CD4-positive, CD25-positive, alpha-beta regulatory T cell (primary cell): ENCODE measurements around the gene NACC1. TPM values are rescaled to one million over a fixed set of nuclear protein-coding genes. Genes with fewer than 3 reads are reported as not detected.
A peak's percentile ranks its signal among the peaks of the same experiment; 100 is the strongest.
"Not testable (repeated sequence)": the region's sequence is repeated elsewhere in the genome, so short reads cannot be mapped to it uniquely, and the experiment has no call there.

ENCODE experiments used
- ATAC-seq, 2 donors: fragments of 150-1000 bp; cut with Tn5 transposase; one replicate each; pipeline ENCODE4 v1.10.0; 2021; ENCODE audit warnings: low read depth in 2 of 2, moderate number of reproducible peaks in 2 of 2, moderate library complexity in 1 of 2
- DNase-seq, 3 donors: peaks; one replicate each; pipeline versions ENCODE4 v3.0.0 to v3.0.0-alpha.2; 2012 to 2022; ENCODE audit warnings: mixed read lengths in 1 of 3
- H3K27ac ChIP-seq: one replicate; pipeline ENCODE4 v1.7.0; 2013; ENCODE audit warnings: mild to moderate bottlenecking, low read length; ENCODE audit not compliant: insufficient read depth, poor library complexity, severe bottlenecking
- H3K27me3 ChIP-seq: one replicate; pipeline ENCODE4 v1.7.0; 2013; ENCODE audit warnings: low read length; ENCODE audit not compliant: control insufficient read depth, insufficient read depth
- H3K36me3 ChIP-seq: one replicate; pipeline ENCODE4 v1.7.0; 2013; ENCODE audit warnings: mild to moderate bottlenecking, low read length, moderate library complexity; ENCODE audit not compliant: control insufficient read depth, insufficient read depth
- H3K4me1 ChIP-seq: 2 replicates; pipeline ENCODE4 v1.7.0; 2013; ENCODE audit warnings: mild to moderate bottlenecking, low read length; ENCODE audit not compliant: insufficient read depth, control insufficient read depth, poor library complexity, severe bottlenecking
- H3K4me3 ChIP-seq: one replicate; pipeline ENCODE4 v1.7.0; 2013; ENCODE audit warnings: low read depth, mild to moderate bottlenecking, low read length, moderate library complexity
- H3K9me3 ChIP-seq, 2 experiments: 1 replicate in 1 of 2; 2 replicates in 1 of 2; pipeline ENCODE4 v1.7.0; 2013; ENCODE audit warnings: low read length in 2 of 2, mild to moderate bottlenecking in 1 of 2, moderate library complexity in 1 of 2; ENCODE audit not compliant: control insufficient read depth in 2 of 2
- H3K27ac Mint-ChIP-seq, 3 donors: one replicate each; pipeline ENCODE4 v1.8.0; 2020 to 2022; ENCODE audit warnings: mild to moderate bottlenecking in 3 of 3, mixed read lengths in 3 of 3, moderate library complexity in 2 of 3
- H3K27me3 Mint-ChIP-seq: one replicate; pipeline ENCODE4 v1.8.0; 2022; ENCODE audit warnings: mild to moderate bottlenecking, mixed read lengths
- H3K36me3 Mint-ChIP-seq: one replicate; pipeline ENCODE4 v1.8.0; 2020; ENCODE audit warnings: mixed read lengths
- H3K4me1 Mint-ChIP-seq, 4 donors: one replicate each; pipeline ENCODE4 v1.8.0; 2020 to 2022; ENCODE audit warnings: mixed read lengths in 4 of 4, mild to moderate bottlenecking in 1 of 4
- H3K4me3 Mint-ChIP-seq, 4 donors: one replicate each; pipeline ENCODE4 v1.8.0; 2020 to 2022; ENCODE audit warnings: mild to moderate bottlenecking in 4 of 4, mixed read lengths in 4 of 4, moderate library complexity in 3 of 4
- H3K9me3 Mint-ChIP-seq, 7 donors: one replicate each; pipeline ENCODE4 v1.8.0; 2020 to 2022; ENCODE audit warnings: mixed read lengths in 7 of 7, mild to moderate bottlenecking in 3 of 7, moderate library complexity in 2 of 7
- polyA plus RNA-seq, 4 donors: library from polyadenylated mRNA; unstranded; fragments of 300-500 nt; fragmentation: Illumina TruSeq; gene quantifications; one replicate each; pipeline ENCODE4 v1.2.3, GENCODE V29; 2021
- total RNA-seq: library from RNA; stranded (reverse); gene quantifications from one replicate; pipeline ENCODE4 v1.2.3, GENCODE V29; 2022

The NACC1 gene
- total and polyA plus RNA-seq, 5 donors from 2014 or later, result 0.71 to 25.4 (median 1.4) TPM

- Mint-ChIP-seq H3K27ac (peak overlapping the region; percentile 89 to 98 (median 97)), H3K4me1 (peaks cover 9 to 94% (median 45%) of the 10 kb centered on the region in 4 donors), H3K4me3 (peak overlapping the region in 2 of 4 donors; percentile 92 to 93)
- not testable (repeated sequence) for H3K9me3 Mint-ChIP-seq, H3K36me3 ChIP-seq, H3K4me3 ChIP-seq, H3K36me3 Mint-ChIP-seq, H3K27me3 ChIP-seq, H3K9me3 ChIP-seq, DNase-seq, ATAC-seq, H3K27me3 Mint-ChIP-seq
- peak overlapping the region; percentile 91 for H3K27ac ChIP-seq
- H3K4me1 ChIP-seq, result peaks cover 99% of the 10 kb centered on the region
Observed at GRCh38 chr19:13166151-13166550, 48.1 kb downstream of the NACC1 start.

- Histone ChIP-seq H3K4me3 (no peak overlapping the region), H3K27me3 (no peaks in the 10 kb centered on the region), H3K9me3 (no peaks in the 10 kb centered on the region), H3K36me3 (no peaks in the 10 kb centered on the region), H3K27ac (peak overlapping the region; percentile 91), H3K4me1 (peaks cover 94% of the 10 kb centered on the region)
- peak overlapping the region; percentile 71 to 95 (median 92) for H3K4me3 Mint-ChIP-seq
- DNase-seq (no peak), ATAC-seq (no peak)
- no peaks in the 10 kb centered on the region for H3K27me3 Mint-ChIP-seq
- H3K36me3 Mint-ChIP-seq, result no peaks in the 10 kb centered on the region
- peaks cover 12 to 91% (median 45%) of the 10 kb centered on the region in 4 donors for H3K4me1 Mint-ChIP-seq
- peak overlapping the region; percentile 98 to 100 (median 98) for H3K27ac Mint-ChIP-seq
- no peaks in the 10 kb centered on the region for H3K9me3 Mint-ChIP-seq
Observed at GRCh38 chr19:13169769-13170168, 51.7 kb downstream of the NACC1 start.

- ATAC-seq (no peak), DNase-seq (no peak)
- no peaks in the 10 kb centered on the region for H3K9me3 Mint-ChIP-seq
- H3K27ac Mint-ChIP-seq, result peak overlapping the region; percentile 98 to 100 (median 98)
- no peaks in the 10 kb centered on the region for H3K36me3 ChIP-seq
- H3K4me3 Mint-ChIP-seq, result peak overlapping the region in 3 of 4 donors; percentile 51 to 90 (median 69)
- H3K4me1 ChIP-seq, result peaks cover 81% of the 10 kb centered on the region
- no peaks in the 10 kb centered on the region for H3K27me3 Mint-ChIP-seq
- peak overlapping the region; percentile 33 for H3K27ac ChIP-seq
- H3K4me1 Mint-ChIP-seq, result peaks cover 10 to 83% (median 43%) of the 10 kb centered on the region in 4 donors
- H3K36me3 Mint-ChIP-seq, result no peaks in the 10 kb centered on the region
- H3K27me3 ChIP-seq, result no peaks in the 10 kb centered on the region
- no peak overlapping the region for H3K4me3 ChIP-seq
- H3K9me3 ChIP-seq, result no peaks in the 10 kb centered on the region
Observed at GRCh38 chr19:13171146-13171545, 53.1 kb downstream of the NACC1 start.

- Mint-ChIP-seq H3K27me3 (no peaks in the 10 kb centered on the region), H3K4me3 (peak overlapping the region; percentile 84 to 90 (median 86)), H3K27ac (peak overlapping the region; percentile 97 to 100 (median 98)), H3K4me1 (peaks cover 10 to 75% (median 35%) of the 10 kb centered on the region in 4 donors), H3K9me3 (no peaks in the 10 kb centered on the region), H3K36me3 (no peaks in the 10 kb centered on the region)
- H3K36me3 ChIP-seq, result no peaks in the 10 kb centered on the region
- peaks cover 67% of the 10 kb centered on the region for H3K4me1 ChIP-seq
- peak overlapping the region; percentile 63 for H3K4me3 ChIP-seq
- H3K9me3 ChIP-seq, result no peaks in the 10 kb centered on the region
- no peaks in the 10 kb centered on the region for H3K27me3 ChIP-seq
- ATAC-seq (peak; percentile 10 to 14), DNase-seq (peak; percentile 50 to 62 (median 58))
- H3K27ac ChIP-seq, result peak overlapping the region; percentile 81
Observed at GRCh38 chr19:13172346-13173138, 54.5 kb downstream of the NACC1 start.

GRCh38 chr19:13173139-13173737, 55.2 kb downstream of the NACC1 start:
- Mint-ChIP-seq H3K9me3 (no peaks in the 10 kb centered on the region), H3K4me3 (peak overlapping the region; percentile 23 to 87 (median 85))
- no peaks in the 10 kb centered on the region for H3K36me3 ChIP-seq

GRCh38 chr19:13176345-13176744, 58.3 kb downstream of the NACC1 start:
- Mint-ChIP-seq H3K27me3 (no peaks in the 10 kb centered on the region), H3K9me3 (no peaks in the 10 kb centered on the region), H3K4me1 (peaks cover 7 to 55% (median 19%) of the 10 kb centered on the region in 4 donors), H3K27ac (peak overlapping the region in 1 of 3 donors; percentile 38), H3K36me3 (no peaks in the 10 kb centered on the region), H3K4me3 (no peak overlapping the region)
- H3K36me3 ChIP-seq, result no peaks in the 10 kb centered on the region
- no peaks in the 10 kb centered on the region for H3K9me3 ChIP-seq
- no peaks in the 10 kb centered on the region for H3K27me3 ChIP-seq
- no peak overlapping the region for H3K27ac ChIP-seq
- H3K4me3 ChIP-seq, result no peak overlapping the region
- no peak for ATAC-seq
- H3K4me1 ChIP-seq, result peaks cover 33% of the 10 kb centered on the region
- no peak for DNase-seq

More at GRCh38 chr19:13173139-13173737, 55.2 kb downstream of the NACC1 start:
- DNase-seq (no peak), ATAC-seq (no peak)
- peaks cover 10 to 70% (median 31%) of the 10 kb centered on the region in 4 donors for H3K4me1 Mint-ChIP-seq
- Histone ChIP-seq H3K4me1 (peaks cover 60% of the 10 kb centered on the region), H3K27ac (peak overlapping the region; percentile 81), H3K4me3 (peak overlapping the region; percentile 7), H3K27me3 (no peaks in the 10 kb centered on the region), H3K9me3 (no peaks in the 10 kb centered on the region)
- H3K27me3 Mint-ChIP-seq, result no peaks in the 10 kb centered on the region
- H3K36me3 Mint-ChIP-seq, result no peaks in the 10 kb centered on the region
- H3K27ac Mint-ChIP-seq, result peak overlapping the region; percentile 97 to 100 (median 98)

GRCh38 chr19:13177584-13177983, 59.5 kb downstream of the NACC1 start:
- not testable (repeated sequence) for H3K9me3 ChIP-seq, DNase-seq, H3K27ac Mint-ChIP-seq, H3K4me3 Mint-ChIP-seq, H3K36me3 ChIP-seq, H3K27me3 ChIP-seq, H3K36me3 Mint-ChIP-seq, ATAC-seq, H3K9me3 Mint-ChIP-seq, H3K27me3 Mint-ChIP-seq, H3K27ac ChIP-seq, H3K4me3 ChIP-seq
- H3K4me1 ChIP-seq, result peaks cover 31% of the 10 kb centered on the region
- peaks cover under 1 to 50% (median 14%) of the 10 kb centered on the region in 4 donors for H3K4me1 Mint-ChIP-seq
